H9 (cell line): ENCODE measurements around the gene ASIC4. TPM values are rescaled to one million over a fixed set of nuclear protein-coding genes. Genes with fewer than 3 reads are reported as not detected.

Experiments used
- DNase-seq: peaks from one replicate; pipeline ENCODE4 v3.0.0-alpha.2; 2017
- H2AFZ ChIP-seq: one replicate; pipeline ENCODE4 v1.6.1; 2013; ENCODE audit warnings: mild to moderate bottlenecking, low read length, control low read depth, moderate library complexity
- H2AK5ac ChIP-seq: 2 replicates; pipeline ENCODE4 v1.6.1; 2013; ENCODE audit warnings: low read length, control low read depth, mixed read lengths; ENCODE audit not compliant: insufficient read length
- H2BK120ac ChIP-seq: one replicate; pipeline ENCODE4 v1.6.1; 2013; ENCODE audit warnings: low read depth, mild to moderate bottlenecking, low read length, control low read depth, inconsistent platforms; ENCODE audit not compliant: poor library complexity, severe bottlenecking
- H2BK12ac ChIP-seq: 2 replicates; pipeline ENCODE4 v1.6.1; 2013; ENCODE audit warnings: low read length, control low read depth, mixed read lengths, low read depth; ENCODE audit not compliant: insufficient read length
- H2BK15ac ChIP-seq: 2 replicates; pipeline ENCODE4 v1.6.1; 2013; ENCODE audit warnings: low read depth, low read length, control low read depth
- H2BK20ac ChIP-seq: one replicate; pipeline ENCODE4 v1.6.1; 2013; ENCODE audit warnings: low read depth, mild to moderate bottlenecking, low read length, control low read depth, inconsistent platforms; ENCODE audit not compliant: poor library complexity, severe bottlenecking
- H2BK5ac ChIP-seq: 2 replicates; pipeline ENCODE4 v1.6.1; 2013; ENCODE audit warnings: low read length, control low read depth, mixed read lengths; ENCODE audit not compliant: insufficient read length
- H3K14ac ChIP-seq: 2 replicates; pipeline ENCODE4 v1.6.1; 2013; ENCODE audit warnings: low read length, control low read depth; ENCODE audit not compliant: insufficient read depth
- H3K18ac ChIP-seq: 2 replicates; pipeline ENCODE4 v1.6.1; 2013; ENCODE audit warnings: low read depth, mild to moderate bottlenecking, mixed read lengths, low read length, control low read depth; ENCODE audit not compliant: insufficient read length
- H3K23ac ChIP-seq: 2 replicates; pipeline ENCODE4 v1.6.1; 2013; ENCODE audit warnings: low read length, control low read depth, mixed read lengths, low read depth; ENCODE audit not compliant: insufficient read length
- H3K23me2 ChIP-seq: 2 replicates; pipeline ENCODE4 v1.6.1; 2013; ENCODE audit warnings: low read depth, mild to moderate bottlenecking, mixed read lengths, low read length, control low read depth; ENCODE audit not compliant: insufficient read length, poor library complexity, severe bottlenecking
- H3K27ac ChIP-seq: 2 replicates; pipeline ENCODE4 v1.5.1; 2013; ENCODE audit warnings: low read length, control low read depth, mixed read lengths, low read depth; ENCODE audit not compliant: insufficient read length
- H3K27me3 ChIP-seq: 2 replicates; pipeline ENCODE4 v1.6.1; 2013; ENCODE audit warnings: low read length, control low read depth, inconsistent platforms; ENCODE audit not compliant: insufficient read depth
- H3K4ac ChIP-seq: 2 replicates; pipeline ENCODE4 v1.6.1; 2013; ENCODE audit warnings: low read depth, mild to moderate bottlenecking, control low read depth, inconsistent platforms, low read length, moderate library complexity
- H3K4me1 ChIP-seq: 2 replicates; pipeline ENCODE4 v1.6.1; 2013; ENCODE audit warnings: low read length, control low read depth, inconsistent platforms; ENCODE audit not compliant: insufficient read depth
- H3K4me2 ChIP-seq: 2 replicates; pipeline ENCODE4 v1.6.1; 2013; ENCODE audit warnings: low read length, control low read depth, mixed read lengths; ENCODE audit not compliant: insufficient read length, insufficient read depth
- H3K56ac ChIP-seq: 2 replicates; pipeline ENCODE4 v1.6.1; 2013; ENCODE audit warnings: low read depth, mild to moderate bottlenecking, mixed read lengths, low read length, control low read depth; ENCODE audit not compliant: insufficient read length
- H3K79me1 ChIP-seq: 2 replicates; pipeline ENCODE4 v1.6.1; 2013; ENCODE audit warnings: low read depth, mild to moderate bottlenecking, moderate library complexity, low read length, control low read depth, inconsistent platforms; ENCODE audit not compliant: insufficient read depth, poor library complexity, severe bottlenecking
- H3K79me2 ChIP-seq: 2 replicates; pipeline ENCODE4 v1.6.1; 2013; ENCODE audit warnings: low read length, control low read depth, inconsistent platforms; ENCODE audit not compliant: insufficient read depth
- H3K9ac ChIP-seq: 2 replicates; pipeline ENCODE4 v1.6.1; 2013; ENCODE audit warnings: low read length, control low read depth, mixed read lengths; ENCODE audit not compliant: insufficient read length; ENCODE audit errors: extremely low read depth
- H3K9me3 ChIP-seq: one replicate; pipeline ENCODE4 v1.6.1; 2013; ENCODE audit warnings: low read depth, low read length, inconsistent platforms; ENCODE audit not compliant: control insufficient read depth
- H3T11ph ChIP-seq: one replicate; pipeline ENCODE4 v1.6.1; 2013; ENCODE audit warnings: mild to moderate bottlenecking, low read length, control low read depth, inconsistent platforms
- H4K20me1 ChIP-seq: one replicate; pipeline ENCODE4 v1.6.1; 2013; ENCODE audit not compliant: control insufficient read depth, insufficient read length, insufficient read depth
- H4K5ac ChIP-seq: 2 replicates; pipeline ENCODE4 v1.6.1; 2013; ENCODE audit warnings: low read depth, mild to moderate bottlenecking, mixed read lengths, low read length, control low read depth; ENCODE audit not compliant: insufficient read length
- H4K8ac ChIP-seq: replicated peaks from 2 replicates; pipeline ENCODE4 v1.6.1; 2013; ENCODE audit warnings: low read length, control low read depth, mixed read lengths, low read depth; ENCODE audit not compliant: insufficient read length
- H4K91ac ChIP-seq: 2 replicates; pipeline ENCODE4 v1.6.1; 2013; ENCODE audit warnings: low read depth, mild to moderate bottlenecking, moderate library complexity, mixed read lengths, low read length, control low read depth; ENCODE audit not compliant: insufficient read length
- H3K27ac Mint-ChIP-seq, 3 experiments: 2 replicates in 2 of 3; 3 replicates in 1 of 3; pipeline ENCODE4 v1.8.0; 2020 to 2021; ENCODE audit warnings: mixed read lengths in 3 of 3, mild to moderate bottlenecking in 1 of 3, moderate library complexity in 1 of 3
- H3K27me3 Mint-ChIP-seq: 2 replicates; pipeline ENCODE4 v1.8.0; 2021; ENCODE audit warnings: low read depth, mild to moderate bottlenecking, moderate library complexity, mixed read lengths
- H3K36me3 Mint-ChIP-seq, 3 experiments: 2 replicates in 2 of 3; 3 replicates in 1 of 3; pipeline ENCODE4 v1.8.0; 2020 to 2021; ENCODE audit warnings: low read depth in 3 of 3, mixed read lengths in 3 of 3; ENCODE audit not compliant: insufficient read depth in 1 of 3
- H3K4me1 Mint-ChIP-seq, 2 experiments: 2 replicates each; pipeline ENCODE4 v1.8.0; 2020; ENCODE audit warnings: mixed read lengths in 2 of 2
- H3K4me3 Mint-ChIP-seq, 2 experiments: 2 replicates in 1 of 2; 3 replicates in 1 of 2; pipeline ENCODE4 v1.8.0; 2020 to 2021; ENCODE audit warnings: mild to moderate bottlenecking in 2 of 2, mixed read lengths in 2 of 2, moderate library complexity in 1 of 2
- H3K9me3 Mint-ChIP-seq, 2 experiments: 2 replicates in 1 of 2; 3 replicates in 1 of 2; pipeline ENCODE4 v1.8.0; 2020; ENCODE audit warnings: mild to moderate bottlenecking in 2 of 2, mixed read lengths in 2 of 2, moderate library complexity in 1 of 2
- CTCF ChIP-seq: fragments of 200-600 bp; sonication (generic); conservative IDR thresholded peaks from 3 replicates; pipeline ENCODE4 v1.8.0; 2021; ENCODE audit warnings: antibody characterized with exemption, mild to moderate bottlenecking
- WGBS: extraction: QIAGEN DNeasy Blood & Tissue Kit; methylation state at CpG from one replicate; pipeline ENCODE4 v1.1.7; 2013; ENCODE audit warnings: missing lambda C conversion rate, low lambda C conversion rate, mixed read lengths; ENCODE audit not compliant: insufficient read length; ENCODE audit errors: extremely low coverage; 5-methylcytosine and 5-hydroxymethylcytosine counted together
- total RNA-seq: library from RNA; stranded (reverse); gene quantifications from 2 replicates; pipeline ENCODE4 v1.2.1, GENCODE V29; 2021

The ASIC4 gene
- total RNA-seq, 1 experiment from 2014 or later = 0.37 TPM

- Mint-ChIP-seq H3K27ac (no peak overlapping the region), H3K36me3 (no peaks in the 10 kb centered on the region), H3K4me3 (no peak overlapping the region; a peak in 1 of 5 replicates), H3K27me3 (peaks cover 59% of the 10 kb centered on the region), H3K4me1 (peaks cover 10 to 35% of the 10 kb centered on the region in 2 experiments), H3K9me3 (no peaks in the 10 kb centered on the region; a peak in 1 of 5 replicates)
- H2AK5ac ChIP-seq = no peak overlapping the region
- H3T11ph ChIP-seq = no peak overlapping the region
- no peak overlapping the region for H2BK20ac ChIP-seq
- no peak overlapping the region for H3K9ac ChIP-seq
- WGBS = no CpG with 5 or more reads among the region's 5 CpGs
- H2BK120ac ChIP-seq = no peak overlapping the region
- DNase-seq = no peak
- H3K14ac ChIP-seq = no peak overlapping the region
- H3K23me2 ChIP-seq = peaks cover 15% of the 10 kb centered on the region
- H2BK5ac ChIP-seq = no peak overlapping the region
- no peaks in the 10 kb centered on the region for H3K79me1 ChIP-seq
- no peak overlapping the region for H2AFZ ChIP-seq
- no peak overlapping the region for H2BK12ac ChIP-seq
- H4K8ac ChIP-seq = no peak overlapping the region
- H3K9me3 ChIP-seq = no peaks in the 10 kb centered on the region
- no peak for TF ChIP-seq CTCF
- H3K27ac ChIP-seq = no peak overlapping the region
- H3K4me2 ChIP-seq = no peak overlapping the region
- no peak overlapping the region for H3K56ac ChIP-seq
- no peak overlapping the region for H2BK15ac ChIP-seq
- H3K4ac ChIP-seq = no peak overlapping the region
- no peaks in the 10 kb centered on the region; the same call in 1 of the 2 replicates for H3K4me1 ChIP-seq
- no peak overlapping the region for H3K23ac ChIP-seq
- peaks cover 15% of the 10 kb centered on the region; the same call in 1 of the 2 replicates for H3K27me3 ChIP-seq
- H3K18ac ChIP-seq = no peak overlapping the region
- no peaks in the 10 kb centered on the region for H4K20me1 ChIP-seq
- H4K91ac ChIP-seq = no peak overlapping the region
- H3K79me2 ChIP-seq = no peaks in the 10 kb centered on the region
- H4K5ac ChIP-seq = no peak overlapping the region
Observed at GRCh38 chr2:219493086-219493485, 21.2 kb upstream of the ASIC4 start.
